GM12865 (cell line): ENCODE results near the gene HPS1.

Experiments used
- DNase-seq: peaks from one replicate; pipeline ENCODE4 v3.0.0; 2010; ENCODE audit warnings: low read depth
- H3K4me3 ChIP-seq: 2 replicates; pipeline ENCODE4 v1.5.1; 2011; ENCODE audit warnings: mild to moderate bottlenecking, low read depth, low read length, control low read depth
- CTCF ChIP-seq: IDR thresholded peaks from 2 replicates; pipeline ENCODE4 v1.5.1; 2011; ENCODE audit warnings: low read length, control low read depth, low read depth, inconsistent platforms; ENCODE audit not compliant: insufficient read depth; ENCODE audit errors: missing control alignments

Gene HPS1

GRCh38 chr10:98485959-98486358 lies 39.2 kb upstream of the HPS1 start:
- no peak overlapping the region for H3K4me3 ChIP-seq
- no peak for DNase-seq
- TF ChIP-seq CTCF, result no peak

GRCh38 chr10:98483658-98484057 lies 36.9 kb upstream of the HPS1 start:
- H3K4me3 ChIP-seq, result no peak overlapping the region
- TF ChIP-seq CTCF, result no peak
- DNase-seq, result no peak

- peak overlapping the region; percentile 22; the same call in 1 of the 2 replicates for H3K4me3 ChIP-seq
- DNase-seq, result no peak
- no peak for TF ChIP-seq CTCF
Observed at GRCh38 chr10:98482096-98482495, 35.4 kb upstream of the HPS1 start.

GRCh38 chr10:98481404-98481945 lies 34.7 kb upstream of the HPS1 start:
- no peak for TF ChIP-seq CTCF
- no peak overlapping the region for H3K4me3 ChIP-seq
- DNase-seq, result peak; percentile 84

GRCh38 chr10:98478430-98479222 lies 31.9 kb upstream of the HPS1 start:
- peak; percentile 89 for DNase-seq
- TF ChIP-seq CTCF, result no peak
- H3K4me3 ChIP-seq, result no peak overlapping the region

GRCh38 chr10:98477861-98478260 lies 31.1 kb upstream of the HPS1 start:
- H3K4me3 ChIP-seq, result no peak overlapping the region
- TF ChIP-seq CTCF, result no peak

GRCh38 chr10:98474628-98475027 lies 27.9 kb upstream of the HPS1 start:
- no peak for TF ChIP-seq CTCF
- no peak overlapping the region; the same call in 1 of the 2 replicates for H3K4me3 ChIP-seq
- peak; percentile 67 for DNase-seq

More at GRCh38 chr10:98477861-98478260, 31.1 kb upstream of the HPS1 start:
- no peak for DNase-seq
